ENCODE data around the gene AMIGO1.

Gene AMIGO1

GRCh38 chr1:109532365-109533136 lies 23.0 kb upstream of the AMIGO1 start:
- peak; percentile 78 for DNase-seq (ENCODE audit: low read depth, low spot score)

- DNase-seq (ENCODE audit: low read depth, low spot score) = no peak
Observed at GRCh38 chr1:109531826-109532364, 22.4 kb upstream of the AMIGO1 start.

GRCh38 chr1:109531380-109531779 lies 21.9 kb upstream of the AMIGO1 start:
- DNase-seq (ENCODE audit: low read depth, low spot score) = no peak

GRCh38 chr1:109530457-109531087 lies 21.0 kb upstream of the AMIGO1 start:
- no peak for DNase-seq (ENCODE audit: low read depth, low spot score)

DNA sequence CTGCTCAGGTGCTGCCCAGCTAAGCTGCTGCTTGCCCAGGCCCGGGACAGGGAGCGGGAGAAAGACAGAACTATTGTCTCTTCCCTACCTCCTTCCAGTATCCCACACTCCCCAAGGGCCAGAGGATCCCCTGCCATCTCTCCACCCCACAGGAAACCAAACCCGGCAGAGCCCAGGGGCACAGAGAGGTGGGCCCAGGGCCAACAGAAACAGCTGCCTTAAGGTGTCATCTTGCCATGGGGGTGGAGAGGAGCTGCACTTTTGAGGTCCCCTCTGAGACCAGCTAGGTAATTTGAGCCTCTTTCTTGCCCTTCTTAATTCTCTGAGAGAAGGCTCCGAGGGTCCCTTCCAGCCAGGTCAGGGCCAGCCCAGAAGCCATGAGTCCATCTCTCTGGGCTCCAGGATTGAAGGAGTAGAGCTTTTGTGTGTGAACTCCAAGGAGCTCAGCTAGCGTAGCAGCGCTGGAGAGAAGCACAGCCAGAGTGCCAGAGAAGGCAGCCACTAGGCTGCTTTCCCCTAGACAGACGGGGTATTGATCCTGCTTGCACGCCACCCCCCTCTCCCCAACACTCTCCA lies 20.4 kb upstream of the AMIGO1 start:
- no peak for DNase-seq (ENCODE audit: low read depth, low spot score)

DNA sequence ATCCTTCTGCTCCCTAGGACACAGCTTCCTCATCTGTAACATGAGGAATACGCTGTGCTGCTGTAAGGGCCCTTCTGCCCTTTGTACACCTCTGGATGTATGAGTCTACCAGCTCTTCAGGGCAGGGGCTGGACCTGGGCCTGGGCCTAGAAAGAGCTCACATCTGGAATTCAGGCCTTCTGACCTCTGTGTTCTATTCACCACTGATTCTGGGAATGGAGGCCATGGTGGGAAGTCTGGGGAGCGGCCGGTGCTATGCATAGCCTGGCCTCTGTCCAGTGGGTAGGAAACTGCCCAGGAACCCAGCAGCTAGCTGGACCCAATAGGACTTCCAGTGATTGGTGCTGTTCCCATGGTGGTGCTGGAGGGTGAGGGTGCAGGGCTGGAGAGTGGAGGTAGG lies 19.2 kb upstream of the AMIGO1 start:
- no peak for DNase-seq (ENCODE audit: low read depth, low spot score)

DNA sequence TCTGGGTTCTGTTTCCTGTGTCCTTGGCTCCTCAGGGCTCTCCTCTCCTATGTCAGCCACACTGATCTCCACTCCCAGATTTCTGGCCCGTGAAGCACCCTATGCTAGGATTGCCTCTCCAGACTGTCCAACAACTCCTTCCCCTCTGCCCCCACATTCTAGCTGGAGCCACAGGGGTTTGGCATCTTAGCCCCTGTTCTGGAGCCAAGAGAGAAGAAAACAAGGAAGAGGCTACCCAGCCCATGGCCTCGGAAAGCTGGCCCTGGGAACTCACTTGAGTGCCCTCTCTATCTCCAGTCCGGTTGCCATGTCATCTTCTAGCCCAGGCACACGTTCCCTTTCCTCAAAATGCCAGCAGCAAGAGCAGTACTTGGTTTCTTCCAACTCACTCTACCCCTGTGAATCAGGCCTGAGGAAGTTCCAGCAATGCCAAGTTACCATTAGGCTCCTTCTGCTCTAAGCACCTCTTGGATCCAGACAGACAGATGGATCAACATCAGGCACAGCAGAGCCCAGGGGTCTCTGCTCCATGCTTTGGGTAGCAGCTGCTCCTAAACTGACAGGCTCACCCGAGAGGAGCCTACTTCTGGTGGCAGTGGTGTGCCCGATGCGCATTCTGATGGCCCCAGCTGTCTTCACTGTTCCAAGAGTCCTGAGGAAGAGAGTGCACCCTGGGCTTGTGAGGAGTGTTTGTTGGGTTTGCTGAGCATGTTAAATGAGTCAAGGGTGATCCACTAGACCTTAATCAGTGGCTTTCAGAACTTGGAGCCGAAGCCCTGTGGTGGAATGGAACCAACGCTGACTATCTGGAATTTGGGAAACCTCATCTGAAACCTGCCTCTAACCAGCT lies 18.5 kb upstream of the AMIGO1 start:
- no peak for DNase-seq (ENCODE audit: low read depth, low spot score)

DNA sequence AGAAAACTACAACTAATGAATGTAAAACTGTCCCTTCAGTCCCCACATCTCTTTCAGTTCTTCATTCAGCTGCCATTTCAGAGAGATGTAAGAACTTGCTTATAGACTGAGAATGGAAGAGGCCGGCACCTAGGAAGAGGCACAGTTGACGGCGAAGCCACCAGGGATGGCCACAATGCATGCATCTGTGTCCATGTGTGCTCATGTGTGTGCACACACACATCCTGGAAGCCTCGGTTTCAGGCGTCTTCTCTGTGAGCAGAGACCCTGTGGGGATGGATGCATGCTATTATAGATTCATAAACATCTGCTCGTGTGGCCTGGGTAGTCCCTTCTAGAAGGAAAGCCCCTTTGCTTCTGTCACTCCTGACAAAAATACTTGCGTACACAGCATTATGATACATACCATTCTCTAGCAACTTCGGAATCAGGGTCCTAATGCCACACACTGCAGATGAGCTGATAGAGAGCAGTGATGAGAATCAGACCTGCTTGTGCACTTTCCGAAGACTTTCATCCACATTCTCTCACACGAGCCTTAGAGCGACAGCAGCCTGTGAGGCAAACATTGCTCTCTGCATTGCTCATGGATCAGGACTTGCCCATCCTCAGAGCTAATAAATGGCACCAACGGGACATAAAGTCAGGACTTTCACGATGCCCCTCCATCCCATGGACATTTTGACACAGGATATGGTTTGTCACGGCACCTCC lies 17.7 kb upstream of the AMIGO1 start:
- no peak for DNase-seq (ENCODE audit: low read depth, low spot score)

DNA sequence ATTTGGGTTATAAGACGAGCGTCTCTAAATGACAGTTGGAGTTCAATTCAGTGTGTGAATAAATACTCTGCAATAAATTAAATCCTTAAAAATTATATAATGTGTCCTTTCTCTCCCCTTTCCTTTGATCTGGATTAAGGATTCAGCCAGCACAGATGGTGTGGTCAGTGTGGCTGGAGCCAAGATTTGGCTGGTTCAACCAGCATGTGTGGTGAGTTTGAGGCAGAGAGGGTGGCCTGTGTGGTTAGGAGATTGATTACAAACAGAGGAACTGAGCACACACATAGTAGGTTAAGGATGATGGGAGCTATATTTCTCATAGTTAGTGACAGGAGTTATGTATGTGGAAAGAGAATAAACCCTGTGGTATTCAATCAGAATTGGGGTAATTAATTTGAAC lies 14.2 kb upstream of the AMIGO1 start:
- no peak for DNase-seq (ENCODE audit: low read depth, low spot score)

DNA sequence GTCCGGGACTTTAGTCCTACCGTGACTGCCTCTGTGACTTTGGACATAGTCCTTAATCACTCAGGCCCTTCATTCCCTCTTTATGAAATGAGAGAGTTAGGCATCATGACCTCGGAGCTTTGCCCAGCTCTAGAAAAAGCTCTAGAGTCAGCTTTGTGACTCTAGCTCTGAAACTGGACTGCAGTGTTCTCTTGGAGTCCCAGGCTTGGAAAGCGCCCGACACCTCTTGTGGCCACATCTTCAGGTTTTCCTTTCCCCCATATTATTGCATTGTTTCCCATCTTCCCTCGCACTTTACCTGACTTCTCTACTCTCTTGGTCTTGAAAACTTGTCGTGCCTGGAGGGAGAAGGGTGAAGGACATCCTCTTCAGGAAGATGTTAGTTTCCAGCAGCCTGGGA lies 12.5 kb upstream of the AMIGO1 start:
- no peak for DNase-seq (ENCODE audit: low read depth, low spot score)

DNA sequence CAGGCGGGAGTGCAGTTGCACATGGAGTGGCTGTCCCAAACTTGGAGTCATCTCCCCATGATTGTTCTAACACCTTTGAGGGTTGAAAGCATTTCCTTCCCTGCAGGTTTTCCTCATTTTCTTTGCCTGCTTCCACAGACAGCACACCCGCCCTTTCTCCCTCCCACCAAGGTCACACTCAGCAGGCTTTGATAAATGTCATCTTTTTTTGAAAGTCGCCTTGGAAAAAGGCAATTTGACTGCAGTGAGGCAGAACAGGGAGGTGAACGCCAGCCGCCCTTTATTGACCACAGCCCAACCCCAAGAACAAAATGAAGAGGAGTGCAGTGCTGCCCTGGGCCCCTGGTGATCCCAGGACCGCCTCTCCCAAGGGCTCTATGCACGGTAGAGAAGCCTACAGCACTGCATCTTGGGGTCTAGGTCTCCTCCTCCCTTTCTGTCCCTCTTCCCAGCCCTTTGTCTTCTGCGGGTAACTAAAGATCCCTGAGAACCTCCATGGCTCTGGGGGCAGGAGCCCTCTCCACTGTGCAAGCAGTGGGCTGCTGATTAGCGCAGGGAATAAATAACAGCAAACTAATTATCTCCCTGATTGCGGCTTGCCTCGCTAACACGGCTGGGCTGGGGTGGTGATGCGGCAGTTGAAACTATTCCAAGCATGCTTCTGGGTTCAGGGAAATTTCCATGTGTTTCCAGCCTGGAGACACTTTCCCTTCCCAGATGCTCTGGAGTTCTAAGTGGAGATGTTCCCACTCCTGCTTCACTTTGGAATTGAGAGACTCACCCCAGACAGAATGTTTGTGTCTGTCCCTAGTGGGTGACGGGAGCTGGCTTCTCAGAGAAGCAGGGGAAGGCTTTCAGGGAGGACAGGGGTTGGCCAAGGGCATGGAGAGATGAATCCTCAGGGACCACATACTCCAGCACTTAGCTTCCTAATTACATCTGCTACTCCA lies 11.8 kb upstream of the AMIGO1 start:
- DNase-seq (ENCODE audit: low read depth, low spot score) = no peak

DNA sequence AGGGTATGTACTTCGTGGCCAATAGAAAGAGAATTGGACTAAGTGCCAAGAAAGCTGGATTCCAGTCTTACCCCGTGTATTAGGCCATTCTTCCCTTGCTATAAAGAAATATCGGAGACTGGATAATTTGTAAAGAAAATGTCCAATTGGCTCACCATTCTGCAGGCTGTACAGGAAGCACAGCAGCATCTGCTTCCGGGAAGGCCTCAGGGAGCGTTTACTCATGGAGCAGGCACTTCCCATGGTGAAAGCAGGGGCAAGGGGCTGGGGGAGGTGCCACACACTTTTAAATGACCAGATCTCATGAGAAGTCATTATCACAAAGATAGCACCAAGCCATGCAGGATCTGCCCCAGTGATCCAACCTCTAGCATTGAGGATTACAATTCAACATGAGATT lies 7.8 kb upstream of the AMIGO1 start:
- DNase-seq (ENCODE audit: low read depth, low spot score) = no peak

GRCh38 chr1:109516872-109517271 lies 7.3 kb upstream of the AMIGO1 start:
- DNase-seq (ENCODE audit: low read depth, low spot score) = no peak

- no peak for DNase-seq (ENCODE audit: low read depth, low spot score)
Observed at GRCh38 chr1:109514846-109515245, 5.3 kb upstream of the AMIGO1 start.

DNA sequence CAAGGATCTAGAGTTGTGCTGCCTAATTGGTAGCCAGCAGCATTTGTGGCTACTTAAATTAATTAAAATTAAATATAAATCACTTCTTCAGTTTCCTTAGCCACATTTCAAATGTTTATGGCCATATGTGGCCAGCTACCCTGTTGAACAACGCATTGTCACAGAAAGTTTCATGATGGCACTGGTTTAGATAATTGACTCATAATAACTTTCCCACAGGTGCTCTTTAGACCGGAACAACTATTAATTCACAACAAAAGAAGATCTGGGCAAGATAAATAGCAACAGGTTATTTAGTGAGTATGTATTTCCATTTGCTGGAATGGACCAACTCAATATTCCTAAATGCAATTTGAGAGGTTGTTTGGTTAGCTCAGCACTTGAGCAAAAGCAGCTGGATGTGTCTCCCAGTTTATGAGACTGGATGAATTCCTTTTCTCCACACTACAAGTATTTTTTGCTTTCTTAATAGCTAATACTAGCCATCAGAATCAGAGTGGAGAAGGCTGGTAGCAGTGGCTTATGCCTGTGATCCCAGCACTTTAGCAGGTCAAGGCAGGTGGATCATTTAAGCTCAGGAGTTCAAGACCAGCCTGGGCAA lies 3.7 kb upstream of the AMIGO1 start:
- DNase-seq (ENCODE audit: low read depth, low spot score) = no peak

GRCh38 chr1:109508873-109509175 lies 703 bp downstream of the AMIGO1 start:
- no peak for DNase-seq (ENCODE audit: low read depth, low spot score)

DNA sequence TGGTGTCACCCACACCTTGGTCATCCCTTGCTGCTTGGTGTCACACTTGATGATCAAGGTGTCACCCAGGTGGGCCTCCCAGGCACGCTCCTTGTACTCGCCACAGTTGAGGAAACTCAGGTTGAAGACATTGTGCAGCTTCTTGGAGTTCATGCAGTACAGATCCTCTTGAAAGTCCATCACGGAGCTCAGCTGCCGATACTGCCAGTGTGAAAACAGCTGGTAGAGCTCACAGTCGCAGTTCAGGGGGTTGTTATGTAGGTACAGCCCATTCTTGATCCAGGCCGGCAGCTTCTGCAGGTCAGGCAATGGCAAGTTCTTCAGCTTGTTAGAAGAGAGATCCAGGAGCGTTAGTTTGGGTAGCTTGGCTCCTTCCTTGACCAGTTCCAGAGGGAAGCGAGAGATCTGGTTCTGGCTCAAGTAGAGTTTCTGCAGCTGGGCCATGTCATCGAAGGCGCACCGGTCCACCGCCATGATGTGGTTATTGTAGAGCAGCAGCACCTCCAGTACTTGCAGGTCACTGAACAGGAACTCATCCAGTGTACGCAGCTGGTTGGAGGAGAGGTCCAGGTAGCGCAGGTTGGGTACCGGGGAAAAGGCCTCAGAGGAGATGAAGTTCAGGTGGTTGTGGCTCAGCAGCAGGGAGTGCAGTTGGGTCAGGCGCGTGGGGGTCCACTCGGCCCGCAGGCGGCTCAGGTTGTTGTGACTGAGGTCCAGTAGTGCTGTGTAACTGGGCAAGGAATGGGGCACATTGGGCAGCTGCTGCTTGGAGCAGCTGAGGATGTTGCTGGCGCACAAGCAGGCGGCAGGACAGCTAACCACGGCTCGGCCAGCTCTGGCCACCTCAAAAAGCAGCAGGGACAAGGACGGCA lies 1.3 kb downstream of the AMIGO1 start:
- DNase-seq (ENCODE audit: low read depth, low spot score) = no peak

DNA sequence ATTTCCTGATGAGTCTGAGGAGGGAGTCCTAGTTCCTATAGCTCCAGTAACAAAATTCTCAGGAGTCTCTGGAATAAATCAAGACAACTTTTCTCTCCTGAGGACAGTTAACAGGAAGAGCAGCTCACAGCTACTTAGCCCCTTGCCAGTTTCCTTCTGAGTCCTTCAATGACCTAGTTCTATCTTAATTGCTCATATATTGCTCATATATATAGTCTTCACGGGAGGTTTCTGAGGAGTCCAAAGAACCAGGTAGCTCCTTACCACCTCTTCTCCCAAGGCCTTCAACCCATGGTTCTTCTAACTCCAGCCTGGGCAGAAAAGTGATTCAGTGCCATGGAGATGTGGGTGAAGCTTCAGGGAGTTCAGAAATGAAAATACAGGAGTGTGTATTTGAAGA lies 4.6 kb downstream of the AMIGO1 start:
- DNase-seq (ENCODE audit: low read depth, low spot score) = no peak

GRCh38 chr1:109503935-109504334 lies 5.6 kb downstream of the AMIGO1 start:
- no peak for DNase-seq (ENCODE audit: low read depth, low spot score)

Data from iPS DF 19.7 (cell line).